Osteocyte (in vitro differentiated cells): Measurements from ENCODE around the gene DAPL1. TPM values are rescaled to one million over a fixed set of nuclear protein-coding genes. Genes with fewer than 3 reads are reported as not detected.

Source experiments
- DNase-seq: peaks from one replicate; pipeline ENCODE4 v3.0.0; 2021; ENCODE audit warnings: mixed read lengths; ENCODE audit not compliant: unreplicated experiment; ENCODE audit errors: extremely low spot score
- H3K27ac Mint-ChIP-seq: one replicate; pipeline ENCODE4 v1.8.0; 2021; ENCODE audit warnings: mild to moderate bottlenecking, mixed read lengths; ENCODE audit not compliant: unreplicated experiment
- H3K27me3 Mint-ChIP-seq: one replicate; pipeline ENCODE4 v1.8.0; 2021; ENCODE audit warnings: mixed read lengths; ENCODE audit not compliant: unreplicated experiment
- H3K36me3 Mint-ChIP-seq: one replicate; pipeline ENCODE4 v1.8.0; 2021; ENCODE audit warnings: mixed read lengths; ENCODE audit not compliant: unreplicated experiment
- H3K4me1 Mint-ChIP-seq: one replicate; pipeline ENCODE4 v1.8.0; 2021; ENCODE audit warnings: mixed read lengths; ENCODE audit not compliant: unreplicated experiment
- H3K4me3 Mint-ChIP-seq: one replicate; pipeline ENCODE4 v1.8.0; 2021; ENCODE audit warnings: mild to moderate bottlenecking, moderate library complexity, mixed read lengths; ENCODE audit not compliant: unreplicated experiment
- H3K9me3 Mint-ChIP-seq: one replicate; pipeline ENCODE4 v1.8.0; 2021; ENCODE audit warnings: mixed read lengths; ENCODE audit not compliant: unreplicated experiment
- CTCF ChIP-seq: fragments of 200-600 bp; sonication (generic); IDR thresholded peaks from 2 replicates; pipeline ENCODE4 v1.5.0; 2021; ENCODE audit warnings: antibody characterized with exemption, mild to moderate bottlenecking, moderate library complexity
- total RNA-seq: library from RNA; stranded (reverse); gene quantifications from 2 replicates; pipeline ENCODE4 v1.2.1, GENCODE V29; 2021

The DAPL1 gene
- total RNA-seq, 1 donor from 2014 or later = not detected

- Mint-ChIP-seq H3K9me3 (no peaks in the 10 kb centered on the region), H3K27me3 (peaks cover 35% of the 10 kb centered on the region), H3K4me1 (peaks cover 16% of the 10 kb centered on the region), H3K27ac (no peak overlapping the region), H3K4me3 (no peak overlapping the region), H3K36me3 (no peaks in the 10 kb centered on the region)
- no peak for TF ChIP-seq CTCF
- DNase-seq = no peak
Observed at GRCh38 chr2:158750458-158751125, 44.5 kb upstream of the DAPL1 start.

GRCh38 chr2:158753641-158754611 is 41.2 kb upstream of the DAPL1 start:
- Mint-ChIP-seq H3K36me3 (no peaks in the 10 kb centered on the region), H3K9me3 (no peaks in the 10 kb centered on the region), H3K4me1 (peaks cover 10% of the 10 kb centered on the region), H3K27me3 (peaks cover 18% of the 10 kb centered on the region), H3K27ac (no peak overlapping the region), H3K4me3 (no peak overlapping the region)
- TF ChIP-seq CTCF = peak; percentile 92
- no peak for DNase-seq

GRCh38 chr2:158755310-158756087 is 39.6 kb upstream of the DAPL1 start:
- peak; percentile 42 for TF ChIP-seq CTCF
- Mint-ChIP-seq H3K36me3 (no peaks in the 10 kb centered on the region), H3K9me3 (no peaks in the 10 kb centered on the region), H3K27me3 (peaks cover 12% of the 10 kb centered on the region), H3K4me3 (no peak overlapping the region), H3K27ac (no peak overlapping the region), H3K4me1 (peaks cover 10% of the 10 kb centered on the region)
- DNase-seq = no peak

GRCh38 chr2:158756331-158756730 is 38.8 kb upstream of the DAPL1 start:
- no peak overlapping the region for H3K27ac Mint-ChIP-seq
- no peaks in the 10 kb centered on the region for H3K9me3 Mint-ChIP-seq
- no peak for DNase-seq
- peaks cover 10% of the 10 kb centered on the region for H3K4me1 Mint-ChIP-seq
- H3K27me3 Mint-ChIP-seq = peaks cover 5% of the 10 kb centered on the region
- no peaks in the 10 kb centered on the region for H3K36me3 Mint-ChIP-seq
- no peak overlapping the region for H3K4me3 Mint-ChIP-seq
- TF ChIP-seq CTCF = no peak
